IMR-90 (cell line): ENCODE data around the gene CERS1. TPM values are rescaled to one million over a fixed set of nuclear protein-coding genes. Genes with fewer than 3 reads are reported as not detected.

Experiments used
- ATAC-seq: fragments of 200-7000 bp; cut with Tn5 transposase; 2 replicates; pipeline ENCODE4 v1.9.1; 2020; ENCODE audit warnings: low read depth, mild to moderate bottlenecking, moderate library complexity
- BruUV-seq: library from RNA; stranded (reverse); fragments of 400-500 nt; replicated peaks from 2 replicates; lab custom pipeline; 2021; lab: Mats Ljungman, UMichigan
- CTCF ChIA-PET: fragments of 300-600 bp; formaldehyde crosslinking; extraction: SDS; loops from one replicate; lab custom pipeline; 2021; ENCODE audit warnings: antibody characterized with exemption; lab: Yijun Ruan, JAX
- POLR2A ChIA-PET: fragments of 300-600 bp; sonication (Branson Sonifier 250); formaldehyde crosslinking; loops from one replicate; lab custom pipeline; 2022; ENCODE audit warnings: antibody characterized with exemption; ENCODE audit not compliant: unreplicated experiment; lab: Charles Lee
- DNase-seq: peaks from one replicate; pipeline ENCODE4 v3.0.0; 2013
- H2AFZ ChIP-seq: replicated peaks from 2 replicates; pipeline ENCODE3; 2013; ENCODE audit warnings: low read length, mild to moderate bottlenecking; ENCODE audit not compliant: poor library complexity
- H2AK5ac ChIP-seq: 2 replicates; pipeline ENCODE4 v1.6.1; 2013; ENCODE audit warnings: low read depth, low read length, inconsistent platforms
- H2AK9ac ChIP-seq: replicated peaks from 2 replicates; pipeline ENCODE3; 2013; ENCODE audit warnings: mild to moderate bottlenecking, low read depth, low read length, moderate library complexity; ENCODE audit not compliant: poor library complexity
- H2BK120ac ChIP-seq: 2 replicates; pipeline ENCODE4 v1.6.1; 2013; ENCODE audit warnings: low read depth, low read length, inconsistent platforms
- H2BK15ac ChIP-seq: 3 replicates; pipeline ENCODE4 v1.6.1; 2013; ENCODE audit warnings: low read depth, low read length, inconsistent platforms
- H2BK20ac ChIP-seq: 2 replicates; pipeline ENCODE4 v1.6.1; 2013; ENCODE audit warnings: low read depth, mild to moderate bottlenecking, inconsistent platforms, low read length, moderate library complexity
- H2BK5ac ChIP-seq: 2 replicates; pipeline ENCODE4 v1.6.1; 2013; ENCODE audit warnings: mild to moderate bottlenecking, low read depth, low read length, inconsistent platforms; ENCODE audit not compliant: poor library complexity, severe bottlenecking
- H3K14ac ChIP-seq: replicated peaks from 2 replicates; pipeline ENCODE4 v1.6.1; 2013; ENCODE audit warnings: low read depth, low read length, inconsistent platforms
- H3K18ac ChIP-seq: 2 replicates; pipeline ENCODE4 v1.6.1; 2013; ENCODE audit warnings: low read depth, low read length, control low read depth
- H3K23ac ChIP-seq: 2 replicates; pipeline ENCODE4 v1.6.1; 2013; ENCODE audit warnings: low read depth, low read length, inconsistent platforms
- H3K27ac ChIP-seq: 2 replicates; pipeline ENCODE4 v1.5.1; 2013; ENCODE audit warnings: mild to moderate bottlenecking, control low read depth, low read length; ENCODE audit not compliant: insufficient read depth
- H3K27me3 ChIP-seq: 2 replicates; pipeline ENCODE4 v1.6.1; 2013; ENCODE audit warnings: low read length; ENCODE audit not compliant: control insufficient read depth, insufficient read depth
- H3K36me3 ChIP-seq: 2 replicates; pipeline ENCODE4 v1.6.1; 2013; ENCODE audit warnings: low read length, mixed read lengths; ENCODE audit not compliant: control insufficient read depth, insufficient read depth
- H3K4ac ChIP-seq: 2 replicates; pipeline ENCODE4 v1.6.1; 2013; ENCODE audit warnings: low read depth, low read length, inconsistent platforms
- H3K4me1 ChIP-seq: 2 replicates; pipeline ENCODE4 v1.6.1; 2013; ENCODE audit warnings: low read length, mixed read lengths; ENCODE audit not compliant: control insufficient read depth, insufficient read depth
- H3K4me2 ChIP-seq: 2 replicates; pipeline ENCODE4 v1.6.1; 2013; ENCODE audit warnings: low read depth, mild to moderate bottlenecking, control low read depth, low read length, moderate library complexity
- H3K4me3 ChIP-seq: 2 replicates; pipeline ENCODE4 v1.5.1; 2013; ENCODE audit warnings: low read depth, mild to moderate bottlenecking, control low read depth, low read length, moderate library complexity; ENCODE audit not compliant: insufficient read depth
- H3K56ac ChIP-seq: 2 replicates; pipeline ENCODE4 v1.6.1; 2013; ENCODE audit warnings: low read length, inconsistent platforms; ENCODE audit not compliant: insufficient read depth; ENCODE audit errors: extremely low read depth
- H3K79me1 ChIP-seq, 2 experiments: 2 replicates each; pipeline ENCODE4 v1.6.1; 2013; ENCODE audit warnings: low read length in 2 of 2, inconsistent platforms in 1 of 2, low read depth in 1 of 2
- H3K9ac ChIP-seq: 2 replicates; pipeline ENCODE4 v1.6.1; 2013; ENCODE audit warnings: low read depth, low read length, control low read depth
- H3K9me1 ChIP-seq: 2 replicates; pipeline ENCODE4 v1.6.1; 2013; ENCODE audit warnings: low read length, inconsistent platforms; ENCODE audit not compliant: insufficient read depth
- H3K9me3 ChIP-seq: 2 replicates; pipeline ENCODE4 v1.6.1; 2013; ENCODE audit warnings: low read length; ENCODE audit not compliant: control insufficient read depth, insufficient read depth
- H4K20me1 ChIP-seq: 2 replicates; pipeline ENCODE4 v1.6.1; 2013; ENCODE audit warnings: low read length, inconsistent platforms; ENCODE audit not compliant: insufficient read depth
- H4K5ac ChIP-seq: 2 replicates; pipeline ENCODE4 v1.6.1; 2013; ENCODE audit warnings: mild to moderate bottlenecking, low read depth, low read length, control low read depth
- H4K8ac ChIP-seq, 2 experiments: 2 replicates each; pipeline ENCODE4 v1.6.1; 2013; ENCODE audit warnings: low read depth in 2 of 2, low read length in 2 of 2, control low read depth in 1 of 2, inconsistent platforms in 1 of 2
- H4K91ac ChIP-seq: 2 replicates; pipeline ENCODE4 v1.6.1; 2013; ENCODE audit warnings: low read depth, low read length, inconsistent platforms; ENCODE audit not compliant: insufficient read depth
- BHLHE40 ChIP-seq: fragments of 150-350 bp; IDR thresholded peaks from 2 replicates; pipeline ENCODE4 v1.6.1; 2016; ENCODE audit warnings: mild to moderate bottlenecking, low read depth, low read length
- CHD1 ChIP-seq: IDR thresholded peaks from 2 replicates; pipeline ENCODE4 v1.6.1; 2012; ENCODE audit warnings: low read depth, low read length, improper control_type of control experiment
- FOS ChIP-seq: fragments of 150-350 bp; IDR thresholded peaks from 2 replicates; pipeline ENCODE4 v1.6.1; 2016; ENCODE audit warnings: low read depth, low read length
- MAFK ChIP-seq: IDR thresholded peaks from 2 replicates; pipeline ENCODE4 v1.6.1; 2012; ENCODE audit warnings: low read depth, low read length, improper control_type of control experiment
- MAZ ChIP-seq: IDR thresholded peaks from 2 replicates; pipeline ENCODE4 v1.6.1; 2012; ENCODE audit warnings: low read depth, mild to moderate bottlenecking, low read length, improper control_type of control experiment, moderate library complexity, borderline replicate concordance
- MXI1 ChIP-seq: IDR thresholded peaks from 2 replicates; pipeline ENCODE4 v1.6.1; 2012; ENCODE audit warnings: low read depth, mild to moderate bottlenecking, low read length, moderate library complexity, borderline replicate concordance
- RAD21 ChIP-seq: IDR thresholded peaks from 2 replicates; pipeline ENCODE4 v1.6.1; 2012; ENCODE audit warnings: low read length, improper control_type of control experiment
- RCOR1 ChIP-seq: IDR thresholded peaks from 2 replicates; pipeline ENCODE4 v1.6.1; 2012; ENCODE audit warnings: mild to moderate bottlenecking, low read length, improper control_type of control experiment; ENCODE audit not compliant: insufficient replicate concordance
- RFX5 ChIP-seq: IDR thresholded peaks from 2 replicates; pipeline ENCODE4 v1.8.0; 2012; ENCODE audit warnings: low read depth, mild to moderate bottlenecking, low read length, moderate library complexity
- SMC3 ChIP-seq: fragments of 150-350 bp; IDR thresholded peaks from 2 replicates; pipeline ENCODE4 v1.6.1; 2016; ENCODE audit warnings: low read depth, mild to moderate bottlenecking, antibody characterized with exemption, low read length, moderate library complexity
- WGBS, 2 experiments: methylation state at CpG; one replicate each; pipeline versions ENCODE4 v1.1.5 to v1.1.7; 2013; ENCODE audit warnings: missing lambda C conversion rate in 2 of 2; ENCODE audit not compliant: insufficient read length in 1 of 2; ENCODE audit errors: extremely low coverage in 2 of 2; 5-methylcytosine and 5-hydroxymethylcytosine counted together
- dilution Hi-C: fragments of 300-500 bp; cut with HindIII; formaldehyde crosslinking; loops from one replicate; pipeline ENCODE4 v1.14.3; 2018; ENCODE audit warnings: low sequenced_read_pairs; ENCODE audit not compliant: unreplicated experiment
- in situ Hi-C: fragments of 300-500 bp; cut with MboI; formaldehyde crosslinking; loops from 3 replicates; pipeline ENCODE4 v1.14.3; 2019; ENCODE audit warnings: low sequenced_read_pairs, inconsistent platforms, mixed read lengths
- intact Hi-C: fragments of 100-400 bp; cut with micrococcal nuclease; formaldehyde crosslinking; loops from 2 replicates; pipeline ENCODE4 v1.10.0; 2022
- polyA plus RNA-seq, 3 experiments: library from polyadenylated mRNA; depleted of rRNA; stranded (reverse); fragments of >200 nt; gene quantifications; 2 replicates each; pipeline ENCODE4 v1.2.3, GENCODE V29; 2012; ENCODE audit warnings: low replicate concordance in 1 of 3
- total RNA-seq: library from RNA; depleted of rRNA; stranded (reverse); fragments of >200 nt; gene quantifications from 2 replicates; pipeline ENCODE4 v1.2.3, GENCODE V29; 2012
- TF ChIP-seq, protein P1 (sequence below): conservative IDR thresholded peaks from 2 replicates; pipeline ENCODE4 v1.5.1; 2012; ENCODE audit warnings: mild to moderate bottlenecking, low read depth, low read length, improper control_type of control experiment
- TF ChIP-seq, protein P2 (sequence below): fragments of 150-350 bp; IDR thresholded peaks from 2 replicates; pipeline ENCODE4 v1.6.1; 2016; ENCODE audit warnings: low read depth, mild to moderate bottlenecking, low read length, moderate library complexity, borderline replicate concordance

CERS1 gene
- total and polyA plus RNA-seq, 2 of the 4 experiments (the other 2 are of a cell fraction), result 0.90 to 4.3 TPM

GRCh38 chr19:18867751-18868150 is 28.2 kb downstream of the CERS1 start:
- Histone ChIP-seq H3K9me1 (no peaks in the 10 kb centered on the region), H3K4me1 (no peaks in the 10 kb centered on the region), H4K20me1 (peaks cover 8% of the 10 kb centered on the region), H3K4me3 (no peak overlapping the region), H3K23ac (no peak overlapping the region), H2BK5ac (no peak overlapping the region), H3K9me3 (no peaks in the 10 kb centered on the region), H3K4me2 (no peak overlapping the region), H4K8ac (no peak overlapping the region), H3K9ac (no peak overlapping the region), H2BK20ac (no peak overlapping the region), H3K14ac (no peak overlapping the region), H2BK15ac (no peak overlapping the region), H3K56ac (no peak overlapping the region), H3K79me1 (peaks cover 2 to 6% of the 10 kb centered on the region in 2 experiments; a peak in 2 of 4 replicates), H3K18ac (no peak overlapping the region), H4K5ac (no peak overlapping the region), H2AFZ (no peak overlapping the region), H2BK120ac (no peak overlapping the region), H3K4ac (no peak overlapping the region), H3K27me3 (no peaks in the 10 kb centered on the region), H3K27ac (no peak overlapping the region), H2AK9ac (peak overlapping the region; percentile 35), H4K91ac (no peak overlapping the region), H3K36me3 (peaks cover 45% of the 10 kb centered on the region), H2AK5ac (no peak overlapping the region)
- WGBS, 2 experiments, result 95% methylated on average over 13 of the region's 23 CpGs; no CpG with 5 or more reads in 1 of the 2 experiments
- in situ Hi-C loops (no loop called here), dilution Hi-C loops (no loop called here), intact Hi-C loops (no loop called here)
- no peak for DNase-seq
- CTCF ChIA-PET, result interaction anchor here (1.1 kb wide), 1 partner anchor 28 kb away, joined by 3 read pairs; the partner anchor contains the start of gene CERS1
- no TSS peak for BruUV-seq
- POLR2A ChIA-PET, result no interaction called here
- no peak for ATAC-seq
- TF ChIP-seq FOS, result no peak
- TF ChIP-seq RAD21, result no peak
- no peak for TF ChIP-seq SMC3
- no peak for TF ChIP-seq RFX5
- no peak for TF ChIP-seq MXI1
- TF ChIP-seq CHD1, result no peak
- TF ChIP-seq RCOR1, result no peak
- TF ChIP-seq MAZ, result no peak
- TF ChIP-seq, protein P1, sequence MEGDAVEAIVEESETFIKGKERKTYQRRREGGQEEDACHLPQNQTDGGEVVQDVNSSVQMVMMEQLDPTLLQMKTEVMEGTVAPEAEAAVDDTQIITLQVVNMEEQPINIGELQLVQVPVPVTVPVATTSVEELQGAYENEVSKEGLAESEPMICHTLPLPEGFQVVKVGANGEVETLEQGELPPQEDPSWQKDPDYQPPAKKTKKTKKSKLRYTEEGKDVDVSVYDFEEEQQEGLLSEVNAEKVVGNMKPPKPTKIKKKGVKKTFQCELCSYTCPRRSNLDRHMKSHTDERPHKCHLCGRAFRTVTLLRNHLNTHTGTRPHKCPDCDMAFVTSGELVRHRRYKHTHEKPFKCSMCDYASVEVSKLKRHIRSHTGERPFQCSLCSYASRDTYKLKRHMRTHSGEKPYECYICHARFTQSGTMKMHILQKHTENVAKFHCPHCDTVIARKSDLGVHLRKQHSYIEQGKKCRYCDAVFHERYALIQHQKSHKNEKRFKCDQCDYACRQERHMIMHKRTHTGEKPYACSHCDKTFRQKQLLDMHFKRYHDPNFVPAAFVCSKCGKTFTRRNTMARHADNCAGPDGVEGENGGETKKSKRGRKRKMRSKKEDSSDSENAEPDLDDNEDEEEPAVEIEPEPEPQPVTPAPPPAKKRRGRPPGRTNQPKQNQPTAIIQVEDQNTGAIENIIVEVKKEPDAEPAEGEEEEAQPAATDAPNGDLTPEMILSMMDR, result no peak
- TF ChIP-seq MAFK, result no peak
- no peak for TF ChIP-seq BHLHE40
- TF ChIP-seq, protein P2, sequence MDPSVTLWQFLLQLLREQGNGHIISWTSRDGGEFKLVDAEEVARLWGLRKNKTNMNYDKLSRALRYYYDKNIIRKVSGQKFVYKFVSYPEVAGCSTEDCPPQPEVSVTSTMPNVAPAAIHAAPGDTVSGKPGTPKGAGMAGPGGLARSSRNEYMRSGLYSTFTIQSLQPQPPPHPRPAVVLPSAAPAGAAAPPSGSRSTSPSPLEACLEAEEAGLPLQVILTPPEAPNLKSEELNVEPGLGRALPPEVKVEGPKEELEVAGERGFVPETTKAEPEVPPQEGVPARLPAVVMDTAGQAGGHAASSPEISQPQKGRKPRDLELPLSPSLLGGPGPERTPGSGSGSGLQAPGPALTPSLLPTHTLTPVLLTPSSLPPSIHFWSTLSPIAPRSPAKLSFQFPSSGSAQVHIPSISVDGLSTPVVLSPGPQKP, result no peak
